ENCODE data around the gene DDX20.
A peak's percentile ranks its signal among the peaks of the same experiment; 100 is the strongest.

Gene DDX20, protein sequence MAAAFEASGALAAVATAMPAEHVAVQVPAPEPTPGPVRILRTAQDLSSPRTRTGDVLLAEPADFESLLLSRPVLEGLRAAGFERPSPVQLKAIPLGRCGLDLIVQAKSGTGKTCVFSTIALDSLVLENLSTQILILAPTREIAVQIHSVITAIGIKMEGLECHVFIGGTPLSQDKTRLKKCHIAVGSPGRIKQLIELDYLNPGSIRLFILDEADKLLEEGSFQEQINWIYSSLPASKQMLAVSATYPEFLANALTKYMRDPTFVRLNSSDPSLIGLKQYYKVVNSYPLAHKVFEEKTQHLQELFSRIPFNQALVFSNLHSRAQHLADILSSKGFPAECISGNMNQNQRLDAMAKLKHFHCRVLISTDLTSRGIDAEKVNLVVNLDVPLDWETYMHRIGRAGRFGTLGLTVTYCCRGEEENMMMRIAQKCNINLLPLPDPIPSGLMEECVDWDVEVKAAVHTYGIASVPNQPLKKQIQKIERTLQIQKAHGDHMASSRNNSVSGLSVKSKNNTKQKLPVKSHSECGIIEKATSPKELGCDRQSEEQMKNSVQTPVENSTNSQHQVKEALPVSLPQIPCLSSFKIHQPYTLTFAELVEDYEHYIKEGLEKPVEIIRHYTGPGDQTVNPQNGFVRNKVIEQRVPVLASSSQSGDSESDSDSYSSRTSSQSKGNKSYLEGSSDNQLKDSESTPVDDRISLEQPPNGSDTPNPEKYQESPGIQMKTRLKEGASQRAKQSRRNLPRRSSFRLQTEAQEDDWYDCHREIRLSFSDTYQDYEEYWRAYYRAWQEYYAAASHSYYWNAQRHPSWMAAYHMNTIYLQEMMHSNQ

GRCh38 chr1:111755331-111756123 lies at the start of gene DDX20:
DDX20 (plus strand) TSS chr1:111755901; CDS start chr1:111755925, 24 bp downstream.
- DNase-seq = peak; percentile 96 to 99

DNA sequence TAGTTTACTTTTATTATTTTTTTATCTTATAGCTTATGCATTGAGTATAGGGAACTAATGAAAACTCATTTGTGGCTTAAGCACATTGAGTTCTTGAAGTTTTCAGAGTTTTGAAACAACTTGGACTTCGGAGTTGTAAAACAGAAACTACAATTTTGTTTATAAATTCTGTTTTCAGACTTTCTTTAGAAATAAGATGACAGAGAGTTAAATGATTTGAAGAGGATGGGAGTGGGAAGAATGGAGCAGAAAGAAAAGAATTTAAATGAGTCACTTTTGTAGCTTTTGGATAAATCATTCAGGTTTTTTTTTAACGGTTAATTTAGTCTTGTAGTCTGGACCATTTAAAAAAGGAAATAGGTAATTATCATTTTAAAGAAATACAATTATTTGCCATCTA lies 48.8 kb upstream of the DDX20 start:
- no peak for DNase-seq

DNA sequence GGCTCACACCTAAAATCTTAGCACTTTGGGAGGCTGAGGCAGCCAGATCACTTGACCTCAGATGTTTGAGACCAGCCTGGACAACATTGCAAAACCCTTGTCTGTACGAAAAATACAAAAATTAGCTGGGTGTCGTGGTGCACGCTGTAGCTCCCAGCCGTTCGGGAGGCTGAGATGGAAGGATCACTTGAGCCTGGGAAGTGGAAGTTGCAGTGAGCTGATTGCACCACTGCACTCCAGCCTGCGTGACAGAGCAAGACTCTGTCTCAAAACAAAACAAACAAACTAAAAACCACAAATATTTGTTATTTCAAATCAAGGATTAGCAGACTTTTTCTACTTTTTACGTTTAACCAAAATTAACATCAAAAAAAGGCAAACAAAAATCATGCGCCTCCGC lies 47.8 kb upstream of the DDX20 start:
- no peak for DNase-seq

- no peak for DNase-seq
Measured at GRCh38 chr1:111709986-111710385, 45.7 kb upstream of the DDX20 start.

GRCh38 chr1:111716333-111716732 lies 39.4 kb upstream of the DDX20 start:
- DNase-seq = no peak

- DNase-seq = no peak
Measured at GRCh38 chr1:111717450-111717849, 38.3 kb upstream of the DDX20 start.

DNA sequence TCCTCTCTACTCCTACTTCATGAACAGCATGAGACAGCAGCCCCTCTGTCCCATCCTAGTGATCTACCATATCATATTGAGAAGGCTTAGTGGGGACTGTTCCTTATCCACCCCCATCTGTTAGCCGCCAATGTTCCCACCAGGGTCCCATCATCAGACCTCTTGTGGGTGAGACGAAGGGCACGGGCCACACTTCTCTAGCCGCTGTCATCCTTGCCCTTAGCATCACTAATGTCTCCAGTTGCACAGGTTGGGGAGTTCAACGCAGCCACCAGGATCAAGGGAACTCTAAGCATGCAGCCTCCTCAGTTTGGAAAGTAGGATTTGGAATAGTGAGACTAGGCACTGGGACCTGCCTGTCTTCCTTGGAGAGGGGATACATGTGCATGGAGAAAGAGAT lies 36.6 kb upstream of the DDX20 start:
- DNase-seq = no peak

- no peak for DNase-seq
Measured at GRCh38 chr1:111719674-111720132, 36.0 kb upstream of the DDX20 start.

DNA sequence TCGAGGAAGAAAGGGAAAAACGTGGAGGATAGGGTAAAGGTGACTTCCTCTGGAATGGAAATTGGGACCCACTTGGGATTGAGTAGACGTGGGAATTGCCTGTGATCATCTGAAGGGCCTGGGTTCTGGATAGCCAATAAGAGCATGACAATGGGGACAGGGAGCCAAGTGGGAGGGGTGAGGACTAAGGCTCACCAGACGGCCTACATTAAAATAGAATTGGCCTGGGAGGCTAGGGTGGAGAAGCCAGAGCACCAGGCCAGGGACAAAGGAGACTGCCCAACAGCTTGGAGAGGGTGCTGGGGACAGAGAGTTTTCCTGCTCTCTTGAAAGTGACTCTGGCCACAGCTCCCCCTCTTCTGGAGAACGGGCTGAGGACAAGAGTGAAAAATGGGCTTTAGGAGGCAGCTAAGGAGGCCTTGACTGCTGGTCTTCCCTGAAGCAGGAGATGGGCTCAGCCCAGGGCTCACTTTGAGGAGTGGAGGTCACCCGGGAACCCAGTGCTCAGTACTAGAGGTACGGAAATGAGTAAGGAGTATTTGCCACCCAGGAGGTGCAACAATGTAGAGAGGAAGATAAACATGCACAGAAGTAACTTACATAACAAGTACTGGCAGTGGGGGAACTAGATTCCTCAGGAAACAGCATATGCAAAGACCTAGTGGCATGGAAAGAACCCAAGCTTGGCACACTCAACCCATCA lies 35.3 kb upstream of the DDX20 start:
- DNase-seq = no peak

DNA sequence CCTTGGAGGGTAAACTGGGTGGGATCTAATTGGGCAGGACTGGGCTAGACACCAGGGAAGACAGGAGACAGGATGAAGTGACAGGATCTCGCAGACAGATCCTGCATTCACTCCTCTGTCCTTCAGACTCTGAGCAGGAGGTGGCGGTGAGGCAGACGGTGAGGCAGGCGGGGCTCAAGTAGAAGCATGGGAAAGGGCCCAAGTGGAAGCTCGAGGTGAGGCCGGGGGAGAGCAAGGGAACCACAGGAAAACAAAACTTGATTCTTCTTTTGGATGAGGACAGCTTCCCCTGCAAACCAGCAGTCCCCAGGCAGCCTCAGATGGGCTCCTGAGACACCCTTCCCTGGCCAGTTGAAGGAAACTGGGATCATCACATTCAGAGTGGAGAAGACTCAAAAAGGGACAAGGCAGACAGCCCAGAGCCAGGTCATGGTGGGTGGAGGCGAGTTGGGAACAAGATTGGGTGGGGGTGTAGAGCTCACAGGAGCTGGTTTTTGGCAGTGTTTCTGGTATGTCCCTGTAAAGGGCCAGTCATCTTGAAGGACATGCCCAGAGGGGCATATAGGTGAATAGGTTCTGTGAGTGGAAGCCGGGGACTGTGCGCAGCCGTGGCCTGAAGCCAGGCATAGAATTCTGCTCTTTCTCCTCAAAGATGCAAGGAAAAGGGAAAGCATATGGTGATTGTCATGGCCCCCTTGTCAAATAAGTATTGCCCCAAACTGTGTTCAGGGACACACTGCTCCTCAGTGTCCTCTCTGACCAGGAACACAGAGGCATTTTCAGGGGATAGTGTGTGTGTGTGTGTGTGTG lies 34.5 kb upstream of the DDX20 start:
- DNase-seq = no peak

DNA sequence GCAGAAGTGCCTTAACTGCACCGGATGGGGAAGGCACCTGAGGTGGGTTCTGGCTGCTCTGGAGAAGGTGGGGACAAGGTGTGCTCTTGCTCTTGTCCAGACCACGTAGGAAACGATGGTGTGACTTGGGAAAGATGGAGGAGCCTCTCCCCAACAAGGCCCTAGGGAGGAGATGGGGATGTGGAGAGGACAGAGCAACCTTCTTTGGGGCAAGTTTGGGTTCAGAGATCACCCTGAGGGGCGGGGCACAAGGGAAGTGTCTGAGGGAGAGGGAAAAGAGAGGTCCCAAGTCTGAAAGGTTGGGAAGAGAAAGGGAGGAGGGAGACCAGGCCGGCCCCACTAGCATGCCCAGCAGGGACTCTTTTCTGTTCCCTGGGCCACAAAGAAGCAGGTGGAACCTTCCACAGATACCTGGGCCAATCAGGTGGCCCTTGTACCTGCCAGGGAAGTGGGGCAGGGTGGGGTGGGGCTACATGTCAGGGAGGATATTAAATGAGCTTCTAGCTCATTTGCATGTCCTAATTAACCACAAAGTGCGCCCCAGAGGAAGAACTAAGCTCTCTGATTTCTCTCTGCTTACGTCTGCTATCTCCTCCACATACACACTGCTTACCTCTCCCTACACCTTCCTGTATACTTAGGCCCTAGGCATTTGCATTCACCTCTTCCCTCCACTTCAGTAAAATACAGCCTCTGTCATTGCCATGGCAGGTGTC lies 32.5 kb upstream of the DDX20 start:
- no peak for DNase-seq

GRCh38 chr1:111723871-111724270 lies 31.8 kb upstream of the DDX20 start:
- no peak for DNase-seq

DNA sequence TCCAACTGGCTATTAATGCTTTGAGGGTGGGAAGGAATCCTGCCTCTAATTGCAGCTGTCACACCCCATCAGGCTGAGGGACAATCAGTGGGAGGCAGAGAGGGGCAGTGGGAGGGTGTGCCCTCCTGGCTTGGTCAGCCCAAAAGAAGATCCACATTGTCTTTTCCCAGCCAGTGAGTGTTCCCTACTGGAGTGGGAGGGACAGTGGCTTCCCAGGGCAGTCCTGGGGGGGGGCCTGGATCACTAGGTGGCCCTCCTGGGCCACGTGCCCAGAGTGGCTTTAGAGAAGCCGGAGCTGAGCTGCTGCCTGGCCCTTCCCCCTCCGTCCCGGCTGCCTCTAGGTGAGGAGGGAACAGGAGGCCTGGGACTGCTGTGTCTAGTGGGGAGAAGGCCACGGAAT lies 30.5 kb upstream of the DDX20 start:
- no peak for DNase-seq

DNA sequence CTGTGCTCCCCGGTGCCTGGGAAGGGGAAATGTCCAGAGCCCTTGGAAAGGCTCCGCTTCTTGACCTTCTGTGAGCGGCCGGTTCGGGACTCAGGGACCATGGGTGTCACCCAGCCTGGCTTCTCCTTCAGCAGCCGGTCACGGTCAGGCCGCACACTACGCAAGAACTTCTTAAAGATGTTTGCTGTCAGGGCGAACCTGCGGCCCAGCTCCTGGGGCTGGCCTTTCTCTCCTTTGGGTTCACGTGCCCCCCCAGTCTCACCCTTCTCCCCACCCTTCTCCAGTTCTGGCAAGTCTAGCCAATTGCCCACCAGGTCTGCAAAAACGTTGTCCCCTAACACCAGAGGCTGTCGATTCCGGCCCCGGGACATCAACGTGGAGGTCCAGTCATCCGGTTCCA lies 28.6 kb upstream of the DDX20 start:
- no peak for DNase-seq

DNA sequence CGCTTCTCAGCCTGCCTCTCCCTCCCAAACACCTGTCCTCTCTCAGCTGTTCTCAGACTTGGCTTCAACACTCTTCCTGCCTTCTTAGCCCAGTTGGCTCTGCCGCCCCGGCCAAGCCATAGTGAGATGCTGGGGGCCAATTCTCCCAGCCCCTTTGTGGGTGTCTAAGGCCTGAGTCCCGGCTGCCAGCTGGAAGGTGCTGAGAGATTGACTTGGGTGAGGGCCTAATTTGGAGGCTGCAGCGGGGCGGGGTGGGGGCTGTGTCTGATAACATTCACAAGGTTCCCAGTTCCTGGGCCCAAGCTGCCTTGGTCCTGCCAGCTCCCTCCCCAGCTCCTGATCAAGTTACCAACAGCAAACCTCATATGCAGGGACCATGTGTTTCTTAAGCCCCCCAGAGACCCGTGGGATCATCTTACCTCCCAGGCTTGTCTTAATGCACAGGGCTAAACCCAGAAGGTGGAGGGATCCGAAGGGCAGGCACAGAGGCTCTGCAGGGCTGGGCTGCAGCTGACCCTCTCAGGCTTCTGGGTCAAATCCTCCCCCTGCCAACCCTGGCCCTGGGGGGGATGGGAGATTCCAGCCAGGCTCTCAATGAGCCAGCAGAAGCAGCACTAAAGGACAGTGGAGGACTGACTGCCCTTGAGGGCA lies 26.3 kb upstream of the DDX20 start:
- no peak for DNase-seq

- DNase-seq = no peak
Measured at GRCh38 chr1:111729946-111730681, 25.6 kb upstream of the DDX20 start.

DNA sequence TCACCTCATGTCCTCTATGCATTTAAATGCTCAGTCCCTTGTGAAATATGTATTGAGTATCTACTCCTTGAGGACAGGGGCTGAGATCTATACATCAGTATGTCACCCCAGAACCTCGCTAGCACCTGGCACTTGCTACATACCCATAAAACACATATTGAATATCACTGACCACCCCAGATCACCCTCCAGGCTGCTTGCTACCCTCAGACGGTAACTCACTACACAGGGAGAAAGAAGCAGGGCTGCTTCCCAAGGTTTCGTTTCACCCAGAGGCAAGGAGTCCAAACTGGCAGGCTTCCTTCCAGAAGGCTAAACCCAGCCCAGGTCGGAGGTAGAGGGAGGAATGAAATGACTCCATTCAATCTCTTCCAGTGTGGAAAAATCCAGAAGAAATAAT lies 25.0 kb upstream of the DDX20 start:
- DNase-seq = no peak

DNA sequence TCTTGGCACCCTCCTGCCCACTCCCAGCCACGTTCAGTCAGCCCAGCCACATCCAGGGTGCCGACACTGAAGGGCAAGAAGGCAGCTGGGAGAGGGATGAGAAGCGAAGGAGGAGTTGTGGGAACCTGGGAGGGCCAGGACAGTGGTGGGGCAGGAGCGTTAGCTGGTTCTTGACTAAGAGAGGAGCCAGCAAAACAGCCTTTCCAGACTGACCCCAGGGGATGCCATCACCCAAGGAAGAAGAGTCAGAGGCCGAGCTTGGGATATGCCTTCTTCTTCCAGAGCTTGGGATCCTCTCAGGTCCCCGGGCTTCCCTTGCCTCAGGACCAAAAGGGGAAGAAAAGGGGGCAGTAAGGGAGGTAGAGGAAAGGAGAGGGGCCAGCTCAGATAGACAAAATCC lies 23.7 kb upstream of the DDX20 start:
- no peak for DNase-seq

GRCh38 chr1:111732718-111733117 lies 23.0 kb upstream of the DDX20 start:
- no peak for DNase-seq
